ENCODE measurements around the gene IFT22.

IFT22 gene

GRCh38 chr7:101308245-101309085, 13.1 kb downstream of the IFT22 start:
- TF ChIP-seq, protein P1, sequence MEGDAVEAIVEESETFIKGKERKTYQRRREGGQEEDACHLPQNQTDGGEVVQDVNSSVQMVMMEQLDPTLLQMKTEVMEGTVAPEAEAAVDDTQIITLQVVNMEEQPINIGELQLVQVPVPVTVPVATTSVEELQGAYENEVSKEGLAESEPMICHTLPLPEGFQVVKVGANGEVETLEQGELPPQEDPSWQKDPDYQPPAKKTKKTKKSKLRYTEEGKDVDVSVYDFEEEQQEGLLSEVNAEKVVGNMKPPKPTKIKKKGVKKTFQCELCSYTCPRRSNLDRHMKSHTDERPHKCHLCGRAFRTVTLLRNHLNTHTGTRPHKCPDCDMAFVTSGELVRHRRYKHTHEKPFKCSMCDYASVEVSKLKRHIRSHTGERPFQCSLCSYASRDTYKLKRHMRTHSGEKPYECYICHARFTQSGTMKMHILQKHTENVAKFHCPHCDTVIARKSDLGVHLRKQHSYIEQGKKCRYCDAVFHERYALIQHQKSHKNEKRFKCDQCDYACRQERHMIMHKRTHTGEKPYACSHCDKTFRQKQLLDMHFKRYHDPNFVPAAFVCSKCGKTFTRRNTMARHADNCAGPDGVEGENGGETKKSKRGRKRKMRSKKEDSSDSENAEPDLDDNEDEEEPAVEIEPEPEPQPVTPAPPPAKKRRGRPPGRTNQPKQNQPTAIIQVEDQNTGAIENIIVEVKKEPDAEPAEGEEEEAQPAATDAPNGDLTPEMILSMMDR (IDR thresholded peaks at IDR 0.05; ENCODE audit: borderline replicate concordance, insufficient read depth, low read depth, low read length) = no peak
- H3K4me3 ChIP-seq (ENCODE audit: low read depth, low read length) = peak overlapping the region; percentile 58

- TF ChIP-seq, protein P1 (IDR thresholded peaks at IDR 0.05; ENCODE audit: borderline replicate concordance, insufficient read depth, low read depth, low read length) = no peak
- H3K4me3 ChIP-seq (ENCODE audit: low read depth, low read length) = no peak overlapping the region
Observed at GRCh38 chr7:101306307-101306706, 15.3 kb downstream of the IFT22 start.

DNA sequence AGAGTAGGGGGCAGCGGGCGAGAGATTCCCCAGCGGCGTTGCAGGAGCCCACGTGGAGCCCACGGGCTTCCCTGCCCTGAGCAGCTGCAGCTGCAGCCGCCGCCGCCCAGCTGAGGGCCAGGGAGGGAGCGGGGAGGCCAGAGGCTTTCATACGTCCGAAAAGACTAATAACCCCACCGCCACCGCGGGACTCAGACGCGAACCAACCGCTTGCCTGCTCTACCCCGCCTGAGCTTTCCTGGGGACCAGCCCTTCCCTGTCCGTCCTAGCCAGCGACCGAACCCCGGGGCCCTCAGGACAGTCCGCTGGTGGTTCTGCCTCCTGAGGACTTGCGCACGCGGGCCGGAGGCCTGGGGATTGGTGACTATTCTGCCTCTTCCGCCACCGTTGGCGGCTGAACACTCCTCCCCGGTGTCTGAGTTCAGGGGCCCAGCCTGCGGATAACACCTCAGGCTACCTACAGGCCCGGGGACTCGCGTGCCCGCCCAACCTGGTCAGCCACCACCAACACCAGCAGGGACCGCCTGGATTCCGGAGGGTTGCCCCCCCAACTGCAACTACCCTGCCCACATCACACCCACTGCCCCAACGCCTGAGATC, 18.4 kb downstream of the IFT22 start:
- H3K4me3 ChIP-seq (ENCODE audit: low read depth, low read length) = no peak overlapping the region

DNA sequence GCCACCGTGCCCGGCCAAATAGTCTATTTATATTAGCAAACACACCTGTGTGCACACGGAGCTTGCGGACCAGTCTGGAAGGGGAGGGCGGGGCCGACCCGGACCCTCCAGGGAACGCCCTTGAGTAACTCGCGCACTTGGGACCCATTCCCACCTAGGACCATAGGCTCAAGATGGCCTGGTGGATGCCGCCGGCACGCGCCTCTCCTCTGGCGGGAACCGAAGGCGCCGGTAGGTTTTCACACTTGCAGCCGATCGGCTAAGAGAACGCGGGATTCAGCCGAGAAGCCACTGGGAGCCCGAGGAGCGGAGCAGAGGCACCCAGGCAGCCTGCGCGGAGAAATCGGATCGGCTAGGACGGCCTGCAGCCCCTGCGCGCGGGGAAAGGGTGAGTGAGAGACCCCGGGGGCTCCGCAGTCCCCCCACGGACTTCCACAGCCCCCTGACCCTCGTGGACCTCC, 18.9 kb downstream of the IFT22 start:
- no peak overlapping the region for H3K4me3 ChIP-seq (ENCODE audit: low read depth, low read length)

More for the DNA sequence above, 18.4 kb downstream of the IFT22 start:
- TF ChIP-seq, protein P1 (IDR thresholded peaks at IDR 0.05; ENCODE audit: borderline replicate concordance, insufficient read depth, low read depth, low read length) = no peak

DNA sequence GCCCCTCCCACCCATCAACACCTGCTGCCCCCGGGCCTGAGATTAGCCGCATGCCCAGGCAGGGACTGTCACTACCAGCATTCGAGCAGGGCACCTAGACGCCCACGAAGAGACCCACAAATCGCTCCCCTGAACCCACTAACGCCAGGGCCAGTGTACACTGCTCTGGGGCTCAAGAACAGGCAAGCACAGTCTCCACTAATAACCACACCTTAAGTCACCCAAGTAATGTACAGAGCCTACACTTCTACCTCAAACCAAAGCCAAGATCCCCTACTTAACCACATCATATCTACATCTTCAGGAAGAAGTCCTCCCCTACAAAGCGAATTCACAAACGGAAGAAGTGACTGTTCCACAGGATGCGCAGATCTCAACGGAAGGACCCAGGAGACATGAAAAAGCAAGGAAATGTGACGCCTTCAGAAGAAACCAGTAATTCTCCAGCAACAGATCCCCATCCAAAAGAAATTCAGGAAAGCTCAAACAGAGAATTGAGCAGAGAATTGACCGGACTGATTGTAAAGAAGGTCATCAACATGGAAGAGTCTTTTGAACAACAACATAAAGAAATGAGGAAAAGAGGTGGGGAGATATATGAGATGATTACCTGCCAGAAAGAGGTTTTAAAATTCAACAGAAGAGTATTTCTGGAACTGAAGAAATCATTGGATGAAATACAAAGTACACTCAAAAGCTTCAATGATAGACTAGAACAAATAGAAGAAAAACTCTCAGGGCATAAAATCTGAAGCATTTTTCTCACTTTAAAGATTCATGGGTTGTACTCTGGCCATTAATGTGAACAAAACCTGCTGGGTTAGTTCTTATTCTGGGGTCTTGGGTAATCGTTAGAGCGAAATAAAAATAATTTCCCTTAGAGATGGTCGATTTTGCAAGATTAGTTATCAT, 20.9 kb downstream of the IFT22 start:
- no peak overlapping the region for H3K4me3 ChIP-seq (ENCODE audit: low read depth, low read length)
- TF ChIP-seq, protein P1 (IDR thresholded peaks at IDR 0.05; ENCODE audit: borderline replicate concordance, insufficient read depth, low read depth, low read length) = no peak

More for the DNA sequence above, 18.9 kb downstream of the IFT22 start:
- TF ChIP-seq, protein P1 (IDR thresholded peaks at IDR 0.05; ENCODE audit: borderline replicate concordance, insufficient read depth, low read depth, low read length) = no peak

DNA sequence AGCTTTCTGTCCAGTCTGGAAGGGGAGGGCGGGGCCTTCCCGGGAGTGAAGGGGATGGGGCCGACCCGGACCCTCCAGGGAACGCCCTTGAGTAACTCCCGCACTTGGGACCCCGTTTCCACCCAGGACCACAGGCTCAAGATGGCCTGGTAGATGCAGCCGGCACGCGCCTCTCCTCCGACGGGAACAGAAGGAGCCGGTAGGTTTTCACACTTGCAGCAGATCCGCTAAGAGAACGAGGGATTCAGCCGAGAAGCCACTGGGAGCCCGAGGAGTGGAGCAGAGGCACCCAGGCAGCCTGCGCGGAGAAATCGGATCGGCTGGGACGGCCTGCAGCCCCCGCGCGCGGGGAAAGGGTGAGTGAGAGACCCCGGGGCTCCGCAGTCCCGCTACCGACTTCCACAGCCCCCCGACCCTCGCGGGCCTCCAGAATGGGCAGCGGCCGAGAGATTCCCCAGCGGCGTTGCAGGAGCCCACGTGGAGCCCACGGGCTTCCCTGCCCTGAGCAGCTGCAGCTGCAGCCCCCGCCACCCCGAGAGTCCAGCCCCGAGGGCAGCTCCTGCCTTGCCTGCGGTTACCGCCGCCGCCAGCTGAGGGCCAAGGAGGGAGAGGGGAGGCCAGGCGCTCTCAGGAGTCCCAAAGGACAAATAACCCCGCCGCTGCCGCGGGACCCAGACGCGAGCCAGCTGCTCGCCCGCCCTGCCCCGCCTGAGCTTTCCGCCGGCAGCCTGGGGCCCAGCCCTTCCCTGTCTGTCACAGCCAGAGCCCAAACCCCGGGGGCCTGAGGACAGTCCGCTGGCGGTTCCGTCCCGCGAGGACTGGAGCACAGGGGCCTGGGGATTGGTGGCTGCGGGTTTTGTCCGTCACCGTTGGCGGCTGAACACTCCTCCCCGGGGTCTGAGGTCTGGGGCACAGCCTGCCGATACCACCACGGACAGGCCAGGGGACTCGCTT, 21.8 kb downstream of the IFT22 start:
- H3K4me3 ChIP-seq (ENCODE audit: low read depth, low read length) = no peak overlapping the region
- TF ChIP-seq, protein P1 (IDR thresholded peaks at IDR 0.05; ENCODE audit: borderline replicate concordance, insufficient read depth, low read depth, low read length) = no peak

Measured in GM12875 (cell line).